HG02571 (cell line): Measurements from ENCODE around the gene ZNF511.

Experiments used
- ATAC-seq: cut with Tn5 transposase; IDR thresholded peaks from one replicate; pipeline ENCODE4 v1.9.1; 2021; ENCODE audit warnings: mild to moderate bottlenecking, moderate library complexity; ENCODE audit not compliant: unreplicated experiment

Gene ZNF511

GRCh38 chr10:133351408-133352318 is 42.9 kb downstream of the ZNF511 start:
- no peak for ATAC-seq

GRCh38 chr10:133353202-133353959 is 44.7 kb downstream of the ZNF511 start:
- no peak for ATAC-seq

- no peak for ATAC-seq
Measured at GRCh38 chr10:133353988-133354605, 45.4 kb downstream of the ZNF511 start.

GRCh38 chr10:133354672-133355240 is 46.0 kb downstream of the ZNF511 start:
- no peak for ATAC-seq

- ATAC-seq: no peak
Measured at GRCh38 chr10:133355266-133355665, 46.6 kb downstream of the ZNF511 start.

GRCh38 chr10:133355991-133356390 is 47.3 kb downstream of the ZNF511 start:
- no peak for ATAC-seq

GRCh38 chr10:133356549-133357284 is 48.0 kb downstream of the ZNF511 start:
- no peak for ATAC-seq

- peak; percentile 60 for ATAC-seq
Measured at GRCh38 chr10:133357285-133358161, 48.8 kb downstream of the ZNF511 start, which contains the start of gene FUOM. Gene FUOM, minus strand, starts transcription at chr10:133358019. Its CDS starts 12 bp downstream, at chr10:133358007.

- ATAC-seq: no peak
Measured at GRCh38 chr10:133358162-133358924, 49.6 kb downstream of the ZNF511 start.

- no peak for ATAC-seq
Measured at GRCh38 chr10:133358925-133359310, 50.2 kb downstream of the ZNF511 start.

- ATAC-seq: no peak
Measured at GRCh38 chr10:133359554-133359971, 50.8 kb downstream of the ZNF511 start.

- no peak for ATAC-seq
Measured at GRCh38 chr10:133359972-133360610, 51.4 kb downstream of the ZNF511 start.

GRCh38 chr10:133361227-133361626 is 52.5 kb downstream of the ZNF511 start:
- no peak for ATAC-seq

- no peak for ATAC-seq
Measured at GRCh38 chr10:133361773-133362441, 53.2 kb downstream of the ZNF511 start.
